Fibroblast of lung (primary cell): Measurements from ENCODE around the gene VPS37D.
A peak's percentile ranks its signal among the peaks of the same experiment; 100 is the strongest.

Source experiments
- EZH2 ChIP-seq: IDR thresholded peaks from 2 replicates; pipeline ENCODE4 v1.5.1; 2012; ENCODE audit warnings: low read length, control low read depth, mild to moderate bottlenecking; ENCODE audit errors: missing control alignments
- TF ChIP-seq, protein P1 (sequence below), 2 donors: IDR thresholded peaks in 1 of 2; conservative IDR thresholded peaks in 1 of 2; 1 replicate in 1 of 2; 2 replicates in 1 of 2; pipeline ENCODE4 v1.5.1; 2011 to 2012; ENCODE audit warnings: low read length in 2 of 2, control low read depth in 1 of 2, inconsistent platforms in 1 of 2, low read depth in 1 of 2, mild to moderate bottlenecking in 1 of 2

- no peak for TF ChIP-seq EZH2
- TF ChIP-seq, protein P1, sequence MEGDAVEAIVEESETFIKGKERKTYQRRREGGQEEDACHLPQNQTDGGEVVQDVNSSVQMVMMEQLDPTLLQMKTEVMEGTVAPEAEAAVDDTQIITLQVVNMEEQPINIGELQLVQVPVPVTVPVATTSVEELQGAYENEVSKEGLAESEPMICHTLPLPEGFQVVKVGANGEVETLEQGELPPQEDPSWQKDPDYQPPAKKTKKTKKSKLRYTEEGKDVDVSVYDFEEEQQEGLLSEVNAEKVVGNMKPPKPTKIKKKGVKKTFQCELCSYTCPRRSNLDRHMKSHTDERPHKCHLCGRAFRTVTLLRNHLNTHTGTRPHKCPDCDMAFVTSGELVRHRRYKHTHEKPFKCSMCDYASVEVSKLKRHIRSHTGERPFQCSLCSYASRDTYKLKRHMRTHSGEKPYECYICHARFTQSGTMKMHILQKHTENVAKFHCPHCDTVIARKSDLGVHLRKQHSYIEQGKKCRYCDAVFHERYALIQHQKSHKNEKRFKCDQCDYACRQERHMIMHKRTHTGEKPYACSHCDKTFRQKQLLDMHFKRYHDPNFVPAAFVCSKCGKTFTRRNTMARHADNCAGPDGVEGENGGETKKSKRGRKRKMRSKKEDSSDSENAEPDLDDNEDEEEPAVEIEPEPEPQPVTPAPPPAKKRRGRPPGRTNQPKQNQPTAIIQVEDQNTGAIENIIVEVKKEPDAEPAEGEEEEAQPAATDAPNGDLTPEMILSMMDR (conservative IDR thresholded peaks at IDR 0.05 in 1 of 2, IDR thresholded peaks at IDR 0.05 in 1 of 2; ENCODE audit: low read depth in 1 of 2, low read length in 2 of 2): peak; percentile 57 to 64
Observed at GRCh38 chr7:73701357-73701995, 33.8 kb downstream of the VPS37D start.
